Thyroid gland (tissue), 4 donors: Measurements from ENCODE around the gene NOP53.

Experiments used
- CTCF ChIP-seq, 6 experiments: fragments of 200-600 bp in 3 of 6; fragments of 450-650 bp in 3 of 6; sonication (generic) in 3 of 6; IDR thresholded peaks; one replicate each; pipeline ENCODE4 v1.5.1; 2016 to 2019; ENCODE audit warnings: antibody characterized with exemption in 6 of 6, mild to moderate bottlenecking in 2 of 6, inconsistent platforms in 1 of 6, moderate library complexity in 1 of 6
- POLR2A ChIP-seq, 2 donors: fragments of 450-650 bp; IDR thresholded peaks; one replicate each; pipeline ENCODE4 v1.6.1; 2017; ENCODE audit warnings: antibody characterized with exemption in 2 of 2, mild to moderate bottlenecking in 2 of 2, moderate library complexity in 1 of 2

DNA sequence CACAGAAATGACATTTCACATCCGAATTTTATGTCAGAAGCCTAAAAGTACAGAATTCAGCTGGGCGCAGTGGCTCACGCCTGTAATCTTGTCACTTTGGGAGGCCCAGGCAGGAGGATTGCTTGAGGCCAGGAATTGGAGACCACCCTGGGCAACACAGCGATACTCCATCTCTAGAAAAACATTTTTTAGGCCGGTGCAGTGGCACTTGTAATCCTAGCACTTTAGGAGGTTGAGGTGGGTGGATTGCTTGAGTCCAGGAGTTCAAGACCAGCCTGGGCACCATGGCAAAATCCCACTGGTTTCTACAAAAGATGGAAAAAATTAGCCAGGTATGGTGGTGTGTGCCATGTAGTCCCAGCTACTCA, 15.3 kb downstream of the NOP53 start:
- TF ChIP-seq CTCF (IDR thresholded peaks at IDR 0.05), result no peak
- TF ChIP-seq POLR2A (IDR thresholded peaks at IDR 0.05), result no peak
